Neural crest cell (in vitro differentiated cells): ENCODE measurements around the gene IGFBPL1. TPM values are rescaled to one million over a fixed set of nuclear protein-coding genes. Genes with fewer than 3 reads are reported as not detected.

Source experiments
- DNase-seq: peaks from one replicate; pipeline ENCODE4 v3.0.0; 2021; ENCODE audit warnings: low read depth, mixed read lengths, low spot score
- H3K27ac Mint-ChIP-seq: one replicate; pipeline ENCODE4 v1.8.0; 2021; ENCODE audit warnings: mild to moderate bottlenecking, mixed read lengths; ENCODE audit not compliant: unreplicated experiment
- H3K27me3 Mint-ChIP-seq: 2 replicates; pipeline ENCODE4 v1.8.0; 2021; ENCODE audit warnings: low read depth, mild to moderate bottlenecking, mixed read lengths
- H3K36me3 Mint-ChIP-seq: 2 replicates; pipeline ENCODE4 v1.8.0; 2021; ENCODE audit warnings: low read depth, mild to moderate bottlenecking, mixed read lengths
- H3K4me1 Mint-ChIP-seq: 2 replicates; pipeline ENCODE4 v1.8.0; 2021; ENCODE audit warnings: mixed read lengths
- H3K4me3 Mint-ChIP-seq: one replicate; pipeline ENCODE4 v1.8.0; 2021; ENCODE audit warnings: mild to moderate bottlenecking, mixed read lengths
- H3K9me3 Mint-ChIP-seq: 2 replicates; pipeline ENCODE4 v1.8.0; 2021; ENCODE audit warnings: mixed read lengths
- CTCF ChIP-seq: fragments of 200-600 bp; sonication (generic); conservative IDR thresholded peaks from 2 replicates; pipeline ENCODE4 v1.5.0; 2021; ENCODE audit warnings: antibody characterized with exemption, mild to moderate bottlenecking
- total RNA-seq: library from RNA; stranded (reverse); gene quantifications from 2 replicates; pipeline ENCODE4 v1.2.1, GENCODE V29; 2021

IGFBPL1 gene
- total RNA-seq, 1 donor from 2014 or later, result 63.8 TPM

- Mint-ChIP-seq H3K27ac (peak overlapping the region; percentile 75), H3K4me1 (peaks cover 47% of the 10 kb centered on the region), H3K9me3 (no peaks in the 10 kb centered on the region), H3K4me3 (peak overlapping the region; percentile 63), H3K27me3 (peaks cover 27% of the 10 kb centered on the region), H3K36me3 (no peaks in the 10 kb centered on the region)
- no peak for TF ChIP-seq CTCF
- peak; percentile 46 for DNase-seq
Observed at GRCh38 chr9:38421498-38422211, 2.6 kb downstream of the IGFBPL1 start.

- no peaks in the 10 kb centered on the region for H3K36me3 Mint-ChIP-seq
- H3K9me3 Mint-ChIP-seq, result no peaks in the 10 kb centered on the region
- peaks cover 21% of the 10 kb centered on the region for H3K27me3 Mint-ChIP-seq
- peaks cover 55% of the 10 kb centered on the region for H3K4me1 Mint-ChIP-seq
- no peak for TF ChIP-seq CTCF
- no peak overlapping the region for H3K4me3 Mint-ChIP-seq
- DNase-seq, result no peak
- H3K27ac Mint-ChIP-seq, result peak overlapping the region; percentile 40
Observed at GRCh38 chr9:38419181-38419580, 5.1 kb downstream of the IGFBPL1 start.

GRCh38 chr9:38418366-38418765 lies 5.9 kb downstream of the IGFBPL1 start:
- no peak for TF ChIP-seq CTCF
- Mint-ChIP-seq H3K36me3 (no peaks in the 10 kb centered on the region), H3K27me3 (peaks cover 18% of the 10 kb centered on the region), H3K4me1 (peaks cover 55% of the 10 kb centered on the region), H3K27ac (no peak overlapping the region), H3K4me3 (no peak overlapping the region), H3K9me3 (no peaks in the 10 kb centered on the region)
- DNase-seq, result no peak

- peaks cover 13% of the 10 kb centered on the region for H3K27me3 Mint-ChIP-seq
- DNase-seq, result peak; percentile 59
- no peak overlapping the region for H3K4me3 Mint-ChIP-seq
- TF ChIP-seq CTCF, result peak; percentile 67
- no peaks in the 10 kb centered on the region for H3K36me3 Mint-ChIP-seq
- no peaks in the 10 kb centered on the region for H3K9me3 Mint-ChIP-seq
- H3K4me1 Mint-ChIP-seq, result peaks cover 48% of the 10 kb centered on the region
- H3K27ac Mint-ChIP-seq, result peak overlapping the region; percentile 47
Observed at GRCh38 chr9:38417003-38417945, 7.0 kb downstream of the IGFBPL1 start.

- no peak for DNase-seq
- Mint-ChIP-seq H3K4me1 (peaks cover 40% of the 10 kb centered on the region), H3K4me3 (no peak overlapping the region), H3K9me3 (no peaks in the 10 kb centered on the region), H3K27me3 (peaks cover 13% of the 10 kb centered on the region), H3K27ac (no peak overlapping the region), H3K36me3 (no peaks in the 10 kb centered on the region)
- no peak for TF ChIP-seq CTCF
Observed at GRCh38 chr9:38416461-38416860, 7.8 kb downstream of the IGFBPL1 start.
